Activated naive CD8-positive, alpha-beta T cell treated with anti-CD3 and anti-CD28 coated beads, Interleukin-2, amount 10 ng/mL, durations not matched to agents 7 days and 5 days (primary cell): Measurements from ENCODE around the gene TCP11. TPM values are rescaled to one million over a fixed set of nuclear protein-coding genes. Genes with fewer than 3 reads are reported as not detected.

Source experiments
- ATAC-seq: fragments of 150-1000 bp; cut with Tn5 transposase; one replicate; pipeline ENCODE4 v1.10.0; 2021; ENCODE audit warnings: low read depth, moderate library complexity
- POLR2A ChIA-PET: fragments of 350-600 bp; sonication (Branson Sonifier 250); formaldehyde crosslinking; loops from one replicate; lab custom pipeline; 2021; ENCODE audit warnings: antibody characterized with exemption; lab: Charles Lee
- DNase-seq: peaks from one replicate; pipeline ENCODE4 v3.0.0; 2021
- H3K27ac Mint-ChIP-seq: one replicate; pipeline ENCODE4 v1.8.0; 2022; ENCODE audit warnings: mild to moderate bottlenecking, mixed read lengths
- H3K27me3 Mint-ChIP-seq: one replicate; pipeline ENCODE4 v1.8.0; 2022; ENCODE audit warnings: mild to moderate bottlenecking, moderate library complexity, mixed read lengths
- H3K36me3 Mint-ChIP-seq: one replicate; pipeline ENCODE4 v1.8.0; 2021; ENCODE audit warnings: mild to moderate bottlenecking, mixed read lengths
- H3K4me1 Mint-ChIP-seq: one replicate; pipeline ENCODE4 v1.8.0; 2021; ENCODE audit warnings: mixed read lengths
- H3K4me3 Mint-ChIP-seq: one replicate; pipeline ENCODE4 v1.8.0; 2022; ENCODE audit warnings: mild to moderate bottlenecking, moderate library complexity, mixed read lengths
- H3K9me3 Mint-ChIP-seq: one replicate; pipeline ENCODE4 v1.8.0; 2021; ENCODE audit warnings: mixed read lengths
- total RNA-seq, 2 experiments: library from RNA; stranded (reverse); gene quantifications; one replicate each; pipeline ENCODE4 v1.2.3, GENCODE V29; 2021

Gene TCP11
- total RNA-seq, 2 experiments from 2014 or later: not detected

- no peak for ATAC-seq
- H3K4me3 Mint-ChIP-seq: no peak overlapping the region
- POLR2A ChIA-PET: no interaction called here
- no peak for DNase-seq
- no peaks in the 10 kb centered on the region for H3K36me3 Mint-ChIP-seq
- no peaks in the 10 kb centered on the region for H3K27me3 Mint-ChIP-seq
- H3K27ac Mint-ChIP-seq: no peak overlapping the region
- H3K9me3 Mint-ChIP-seq: no peaks in the 10 kb centered on the region
- peaks cover 2% of the 10 kb centered on the region for H3K4me1 Mint-ChIP-seq
Observed at GRCh38 chr6:35076997-35077712, 64.0 kb downstream of the TCP11 start.

GRCh38 chr6:35073766-35074471 lies 67.2 kb downstream of the TCP11 start:
- DNase-seq (no peak), ATAC-seq (no peak)
- H3K27ac Mint-ChIP-seq: no peak overlapping the region
- H3K36me3 Mint-ChIP-seq: no peaks in the 10 kb centered on the region
- no peaks in the 10 kb centered on the region for H3K4me1 Mint-ChIP-seq
- POLR2A ChIA-PET: no interaction called here
- no peaks in the 10 kb centered on the region for H3K27me3 Mint-ChIP-seq
- H3K4me3 Mint-ChIP-seq: no peak overlapping the region
- H3K9me3 Mint-ChIP-seq: no peaks in the 10 kb centered on the region

- H3K36me3 Mint-ChIP-seq: no peaks in the 10 kb centered on the region
- DNase-seq (no peak), ATAC-seq (no peak)
- H3K27me3 Mint-ChIP-seq: no peaks in the 10 kb centered on the region
- no peaks in the 10 kb centered on the region for H3K4me1 Mint-ChIP-seq
- no peaks in the 10 kb centered on the region for H3K9me3 Mint-ChIP-seq
- POLR2A ChIA-PET: no interaction called here
- no peak overlapping the region for H3K4me3 Mint-ChIP-seq
- no peak overlapping the region for H3K27ac Mint-ChIP-seq
Observed at GRCh38 chr6:35073211-35073610, 67.9 kb downstream of the TCP11 start.

- H3K4me3 Mint-ChIP-seq: no peak overlapping the region
- DNase-seq (no peak), ATAC-seq (no peak)
- no peaks in the 10 kb centered on the region for H3K4me1 Mint-ChIP-seq
- H3K36me3 Mint-ChIP-seq: no peaks in the 10 kb centered on the region
- H3K9me3 Mint-ChIP-seq: no peaks in the 10 kb centered on the region
- no peaks in the 10 kb centered on the region for H3K27me3 Mint-ChIP-seq
- no peak overlapping the region for H3K27ac Mint-ChIP-seq
- POLR2A ChIA-PET: no interaction called here
Observed at GRCh38 chr6:35072698-35073055, 68.5 kb downstream of the TCP11 start.

GRCh38 chr6:35072051-35072697 lies 69.0 kb downstream of the TCP11 start:
- no peak overlapping the region for H3K27ac Mint-ChIP-seq

GRCh38 chr6:35071347-35071994 lies 69.7 kb downstream of the TCP11 start:
- Mint-ChIP-seq H3K27ac (no peak overlapping the region), H3K27me3 (no peaks in the 10 kb centered on the region), H3K4me1 (no peaks in the 10 kb centered on the region), H3K9me3 (no peaks in the 10 kb centered on the region), H3K4me3 (no peak overlapping the region), H3K36me3 (no peaks in the 10 kb centered on the region)
- POLR2A ChIA-PET: no interaction called here
- ATAC-seq (no peak), DNase-seq (no peak)

More at GRCh38 chr6:35072051-35072697, 69.0 kb downstream of the TCP11 start:
- DNase-seq (no peak), ATAC-seq (no peak)
- Mint-ChIP-seq H3K4me1 (no peaks in the 10 kb centered on the region), H3K27me3 (no peaks in the 10 kb centered on the region), H3K9me3 (no peaks in the 10 kb centered on the region), H3K4me3 (no peak overlapping the region), H3K36me3 (no peaks in the 10 kb centered on the region)
- POLR2A ChIA-PET: no interaction called here

- POLR2A ChIA-PET: no interaction called here
- H3K27me3 Mint-ChIP-seq: no peaks in the 10 kb centered on the region
- H3K27ac Mint-ChIP-seq: no peak overlapping the region
- no peaks in the 10 kb centered on the region for H3K4me1 Mint-ChIP-seq
- H3K4me3 Mint-ChIP-seq: no peak overlapping the region
- H3K36me3 Mint-ChIP-seq: no peaks in the 10 kb centered on the region
- no peaks in the 10 kb centered on the region for H3K9me3 Mint-ChIP-seq
- DNase-seq (no peak), ATAC-seq (no peak)
Observed at GRCh38 chr6:35070111-35070510, 71.0 kb downstream of the TCP11 start.

GRCh38 chr6:35069262-35069661 lies 71.9 kb downstream of the TCP11 start:
- ATAC-seq (no peak), DNase-seq (no peak)
- Mint-ChIP-seq H3K36me3 (no peaks in the 10 kb centered on the region), H3K4me3 (no peak overlapping the region), H3K27me3 (no peaks in the 10 kb centered on the region), H3K9me3 (no peaks in the 10 kb centered on the region), H3K4me1 (no peaks in the 10 kb centered on the region), H3K27ac (no peak overlapping the region)
- POLR2A ChIA-PET: no interaction called here

- Mint-ChIP-seq H3K36me3 (peaks cover under 1% of the 10 kb centered on the region), H3K4me1 (no peaks in the 10 kb centered on the region), H3K4me3 (no peak overlapping the region), H3K27ac (no peak overlapping the region), H3K9me3 (no peaks in the 10 kb centered on the region), H3K27me3 (no peaks in the 10 kb centered on the region)
- DNase-seq: no peak
- POLR2A ChIA-PET: no interaction called here
- ATAC-seq: no peak
Observed at GRCh38 chr6:35068644-35069043, 72.5 kb downstream of the TCP11 start.

- H3K4me1 Mint-ChIP-seq: peaks cover 2% of the 10 kb centered on the region
- H3K27ac Mint-ChIP-seq: no peak overlapping the region
- POLR2A ChIA-PET: no interaction called here
- no peak for ATAC-seq
- H3K36me3 Mint-ChIP-seq: peaks cover 2% of the 10 kb centered on the region
- DNase-seq: no peak
- H3K9me3 Mint-ChIP-seq: no peaks in the 10 kb centered on the region
- H3K27me3 Mint-ChIP-seq: no peaks in the 10 kb centered on the region
- H3K4me3 Mint-ChIP-seq: no peak overlapping the region
Observed at GRCh38 chr6:35068206-35068605, 72.9 kb downstream of the TCP11 start.

Other genes with a start within 250 kb of the TCP11 start
- gene SCUBE3, start 72.6 kb upstream of the TCP11 start, total RNA-seq: under 1 TPM; 0.20 to 0.22 TPM
- gene ZNF76, start 118.4 kb upstream of the TCP11 start, total RNA-seq: 10 to 100 TPM; 63.0 to 66.0 TPM
- 100 to 1,000 TPM; 213 to 216 TPM for gene DEF6, start 156.5 kb upstream of the TCP11 start, total RNA-seq
- 10 to 100 TPM; 43.0 to 45.9 TPM for gene PPARD, start 201.2 kb upstream of the TCP11 start, total RNA-seq